MCF 10A (cell line): ENCODE measurements around the gene ASTN2. TPM values are rescaled to one million over a fixed set of nuclear protein-coding genes. Genes with fewer than 3 reads are reported as not detected.

Experiments
- BruUV-seq: library from RNA; stranded (reverse); fragments of 400-500 nt; replicated peaks from 2 replicates; lab custom pipeline; 2021; lab: Mats Ljungman, UMichigan
- CTCF ChIA-PET: fragments of 300-600 bp; sonication (Branson Sonifier 250); formaldehyde crosslinking; extraction: SDS; loops from one replicate; lab custom pipeline; 2021; ENCODE audit warnings: antibody characterized with exemption, inconsistent platforms; lab: Yijun Ruan, JAX
- POLR2A ChIA-PET: fragments of 300-600, 350-650 bp; sonication (Branson Sonifier 250); formaldehyde crosslinking; extraction: SDS; loops from one replicate; lab custom pipeline; 2020; ENCODE audit warnings: antibody characterized with exemption, inconsistent platforms; lab: Yijun Ruan, JAX
- DNase-seq: peaks from one replicate; pipeline ENCODE4 v3.0.0-alpha.2; 2018; ENCODE audit not compliant: unreplicated experiment
- H3K27ac Mint-ChIP-seq: one replicate; pipeline ENCODE4 v1.8.0; 2022; ENCODE audit warnings: mild to moderate bottlenecking, low read depth, mixed read lengths; ENCODE audit not compliant: unreplicated experiment
- H3K27me3 Mint-ChIP-seq: one replicate; pipeline ENCODE4 v1.8.0; 2022; ENCODE audit warnings: mixed read lengths; ENCODE audit not compliant: insufficient read depth, unreplicated experiment
- H3K36me3 Mint-ChIP-seq: one replicate; pipeline ENCODE4 v1.8.0; 2022; ENCODE audit warnings: mild to moderate bottlenecking, moderate library complexity, mixed read lengths; ENCODE audit not compliant: insufficient read depth, unreplicated experiment
- H3K4me1 Mint-ChIP-seq: one replicate; pipeline ENCODE4 v1.8.0; 2022; ENCODE audit warnings: mixed read lengths; ENCODE audit not compliant: insufficient read depth, unreplicated experiment
- H3K4me3 Mint-ChIP-seq: one replicate; pipeline ENCODE4 v1.8.0; 2022; ENCODE audit warnings: mild to moderate bottlenecking, moderate library complexity, mixed read lengths; ENCODE audit not compliant: unreplicated experiment
- H3K9me3 Mint-ChIP-seq: one replicate; pipeline ENCODE4 v1.8.0; 2022; ENCODE audit warnings: mixed read lengths; ENCODE audit not compliant: unreplicated experiment
- intact Hi-C: fragments of 100-400 bp; cut with micrococcal nuclease; formaldehyde crosslinking; loops from 2 replicates; pipeline ENCODE4 v1.14.1; 2022
- total RNA-seq: library from RNA; stranded (reverse); gene quantifications from 2 replicates; pipeline ENCODE4 v1.2.3, GENCODE V29; 2022
- TF ChIP-seq, protein P1 (sequence below): fragments of 200-600 bp; IDR thresholded peaks from one replicate; pipeline ENCODE4 v1.8.0; 2022; ENCODE audit warnings: antibody characterized with exemption, mild to moderate bottlenecking; ENCODE audit not compliant: unreplicated experiment

The ASTN2 gene
- total RNA-seq, 1 experiment from 2014 or later = 1.8 TPM

DNA sequence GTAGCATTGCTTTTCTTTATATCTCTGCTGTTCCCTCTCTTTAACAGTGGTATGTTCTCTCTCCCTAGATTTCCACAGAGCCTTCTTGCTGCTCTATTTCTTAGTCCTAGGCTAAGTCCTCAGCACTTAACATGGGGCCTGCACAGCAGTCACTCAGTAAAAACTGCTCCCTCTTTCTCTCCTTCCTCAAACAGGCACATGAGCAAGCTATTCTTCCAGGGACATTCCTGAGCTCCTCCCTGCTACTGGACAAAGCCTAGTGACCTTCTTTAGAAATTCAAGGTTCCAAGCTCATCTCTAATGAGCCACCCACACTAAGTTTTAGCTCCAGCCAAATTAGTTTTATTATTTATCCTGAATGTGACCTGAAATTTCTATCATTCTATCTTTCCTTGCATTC lies 688.3 kb downstream of the ASTN2 start:
- no peaks in the 10 kb centered on the region for H3K36me3 Mint-ChIP-seq
- no peak overlapping the region for H3K27ac Mint-ChIP-seq
- no TSS peak for BruUV-seq
- H3K27me3 Mint-ChIP-seq = no peaks in the 10 kb centered on the region
- no peak for DNase-seq
- intact Hi-C loops = no loop called here
- TF ChIP-seq, protein P1, sequence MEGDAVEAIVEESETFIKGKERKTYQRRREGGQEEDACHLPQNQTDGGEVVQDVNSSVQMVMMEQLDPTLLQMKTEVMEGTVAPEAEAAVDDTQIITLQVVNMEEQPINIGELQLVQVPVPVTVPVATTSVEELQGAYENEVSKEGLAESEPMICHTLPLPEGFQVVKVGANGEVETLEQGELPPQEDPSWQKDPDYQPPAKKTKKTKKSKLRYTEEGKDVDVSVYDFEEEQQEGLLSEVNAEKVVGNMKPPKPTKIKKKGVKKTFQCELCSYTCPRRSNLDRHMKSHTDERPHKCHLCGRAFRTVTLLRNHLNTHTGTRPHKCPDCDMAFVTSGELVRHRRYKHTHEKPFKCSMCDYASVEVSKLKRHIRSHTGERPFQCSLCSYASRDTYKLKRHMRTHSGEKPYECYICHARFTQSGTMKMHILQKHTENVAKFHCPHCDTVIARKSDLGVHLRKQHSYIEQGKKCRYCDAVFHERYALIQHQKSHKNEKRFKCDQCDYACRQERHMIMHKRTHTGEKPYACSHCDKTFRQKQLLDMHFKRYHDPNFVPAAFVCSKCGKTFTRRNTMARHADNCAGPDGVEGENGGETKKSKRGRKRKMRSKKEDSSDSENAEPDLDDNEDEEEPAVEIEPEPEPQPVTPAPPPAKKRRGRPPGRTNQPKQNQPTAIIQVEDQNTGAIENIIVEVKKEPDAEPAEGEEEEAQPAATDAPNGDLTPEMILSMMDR = no peak
- H3K9me3 Mint-ChIP-seq = no peaks in the 10 kb centered on the region
- no peak overlapping the region for H3K4me3 Mint-ChIP-seq
- ChIA-PET POLR2A (no interaction called here), CTCF (interaction anchor here (0.7 to 5.9 kb wide), 4 partner anchors 10 to 134 kb away, joined by 3 to 46 read pairs (median 6); no protein-coding TSS in a partner anchor)
- H3K4me1 Mint-ChIP-seq = no peaks in the 10 kb centered on the region

DNA sequence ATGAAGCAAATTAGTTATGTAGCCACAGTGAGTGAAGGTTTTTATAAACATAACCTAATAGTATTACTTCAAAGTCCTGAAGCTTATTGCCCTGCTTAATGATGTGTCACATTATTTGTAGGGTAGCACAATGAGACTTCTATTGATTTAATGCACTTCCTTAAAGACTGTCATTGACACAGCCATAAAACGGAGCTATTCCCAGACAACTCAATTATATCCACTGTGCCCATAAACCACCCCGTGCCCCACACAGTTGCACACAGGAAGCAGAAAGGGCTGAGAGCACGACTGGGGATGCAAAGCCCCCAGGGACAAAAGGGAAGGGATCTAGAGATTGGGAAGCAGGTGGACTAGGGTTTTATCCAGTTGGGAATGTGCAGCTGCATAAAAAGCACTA lies 690.7 kb downstream of the ASTN2 start:
- no TSS peak for BruUV-seq
- TF ChIP-seq, protein P1 = no peak
- H3K9me3 Mint-ChIP-seq = no peaks in the 10 kb centered on the region
- H3K27me3 Mint-ChIP-seq = peaks cover 4% of the 10 kb centered on the region
- no peak for DNase-seq
- POLR2A ChIA-PET = no interaction called here
- no peaks in the 10 kb centered on the region for H3K36me3 Mint-ChIP-seq
- no peak overlapping the region for H3K4me3 Mint-ChIP-seq
- intact Hi-C loops = no loop called here
- H3K4me1 Mint-ChIP-seq = no peaks in the 10 kb centered on the region
- H3K27ac Mint-ChIP-seq = no peak overlapping the region
- CTCF ChIA-PET = interaction anchor here (0.6 to 5.9 kb wide), 7 partner anchors 9 to 624 kb away, joined by 3 to 46 read pairs (median 3); no protein-coding TSS in a partner anchor

DNA sequence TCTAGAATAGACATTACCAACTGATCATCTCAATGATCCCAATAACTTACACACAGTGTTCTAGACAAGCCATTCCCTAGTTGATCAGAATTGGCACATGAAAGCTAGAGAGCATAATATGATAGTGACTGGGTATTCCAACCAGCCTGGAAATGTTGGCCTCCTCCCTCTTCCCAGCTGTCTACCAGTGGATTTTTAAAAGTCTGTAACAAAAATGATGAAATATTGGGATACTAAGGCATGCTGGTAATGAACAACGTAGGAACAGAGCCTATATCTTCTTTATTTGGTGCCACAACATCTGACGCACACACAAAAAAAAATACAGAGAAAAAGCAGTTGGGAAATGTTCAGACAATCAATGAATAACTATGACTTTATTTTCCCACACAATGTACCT lies 692.9 kb downstream of the ASTN2 start:
- no peaks in the 10 kb centered on the region for H3K4me1 Mint-ChIP-seq
- peaks cover 12% of the 10 kb centered on the region for H3K27me3 Mint-ChIP-seq
- intact Hi-C loops = no loop called here
- BruUV-seq = no TSS peak
- H3K36me3 Mint-ChIP-seq = no peaks in the 10 kb centered on the region
- no peaks in the 10 kb centered on the region for H3K9me3 Mint-ChIP-seq
- ChIA-PET POLR2A (no interaction called here), CTCF (interaction anchor here (1.2 to 1.5 kb wide), 2 partner anchors 15 to 25 kb away, joined by 3 to 8 read pairs; no protein-coding TSS in a partner anchor)
- DNase-seq = no peak
- H3K27ac Mint-ChIP-seq = no peak overlapping the region
- no peak overlapping the region for H3K4me3 Mint-ChIP-seq
- TF ChIP-seq, protein P1 = no peak

DNA sequence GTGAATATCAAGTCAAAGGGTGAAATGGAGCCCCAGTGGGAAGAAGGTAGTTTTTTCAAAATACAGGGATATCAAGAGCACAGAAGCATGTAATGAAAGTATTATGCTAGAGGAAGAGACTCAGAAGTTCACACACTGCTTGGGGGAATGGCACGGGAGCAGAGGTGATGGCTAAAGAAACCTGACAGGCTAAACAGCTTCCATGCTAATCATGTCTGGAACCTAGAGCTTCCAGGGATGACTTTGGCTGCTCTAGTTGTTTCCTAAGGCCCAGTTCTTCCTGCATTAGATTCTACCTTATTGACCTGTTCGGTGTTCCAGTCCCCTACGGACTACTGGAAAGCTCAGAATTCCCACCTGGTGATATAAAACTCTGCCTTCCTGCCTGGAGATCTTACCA lies 693.4 kb downstream of the ASTN2 start:
- POLR2A ChIA-PET = no interaction called here
- no peak overlapping the region for H3K27ac Mint-ChIP-seq
- no peaks in the 10 kb centered on the region for H3K9me3 Mint-ChIP-seq
- CTCF ChIA-PET = interaction anchor here (1.2 to 1.5 kb wide), 2 partner anchors 16 to 24 kb away, joined by 3 to 8 read pairs; no protein-coding TSS in a partner anchor
- DNase-seq = no peak
- intact Hi-C loops = no loop called here
- H3K27me3 Mint-ChIP-seq = peaks cover 12% of the 10 kb centered on the region
- TF ChIP-seq, protein P1 = no peak
- BruUV-seq = no TSS peak
- no peaks in the 10 kb centered on the region for H3K36me3 Mint-ChIP-seq
- no peaks in the 10 kb centered on the region for H3K4me1 Mint-ChIP-seq
- H3K4me3 Mint-ChIP-seq = no peak overlapping the region
